NCI-H2196 treated with DMSO at 0.1 percent for 48 hours (cell line): ENCODE measurements around the gene CHD1L.
"Not testable (repeated sequence)": the region's sequence is repeated elsewhere in the genome, so short reads cannot be mapped to it uniquely, and the experiment has no call there.

ENCODE experiments used
- DNase-seq: peaks from one replicate; lab custom pipeline; 2025; ENCODE audit not compliant: unreplicated experiment; lab: John Stamatoyannopoulos, UW

CHD1L gene

DNA sequence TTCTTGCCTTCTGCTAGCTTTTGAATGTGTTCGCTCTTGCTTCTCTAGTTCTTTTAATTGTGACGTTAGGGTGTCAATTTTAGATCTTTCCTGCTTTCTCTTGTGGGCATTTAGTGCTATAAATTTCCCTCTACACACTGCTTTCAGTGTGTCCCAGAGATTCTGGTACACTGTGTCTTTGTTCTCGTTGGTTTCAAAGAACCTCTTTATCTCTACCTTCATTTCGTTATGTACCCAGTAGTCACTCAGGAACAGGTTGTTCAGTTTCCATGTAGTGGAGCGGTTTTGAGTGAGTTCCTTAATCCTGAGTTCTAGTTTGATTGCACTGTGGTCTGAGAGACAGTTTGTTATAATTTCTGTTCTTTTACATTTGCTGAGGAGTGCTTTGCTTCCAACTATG lies 11.5 kb upstream of the CHD1L start:
- DNase-seq = not testable (repeated sequence)

DNA sequence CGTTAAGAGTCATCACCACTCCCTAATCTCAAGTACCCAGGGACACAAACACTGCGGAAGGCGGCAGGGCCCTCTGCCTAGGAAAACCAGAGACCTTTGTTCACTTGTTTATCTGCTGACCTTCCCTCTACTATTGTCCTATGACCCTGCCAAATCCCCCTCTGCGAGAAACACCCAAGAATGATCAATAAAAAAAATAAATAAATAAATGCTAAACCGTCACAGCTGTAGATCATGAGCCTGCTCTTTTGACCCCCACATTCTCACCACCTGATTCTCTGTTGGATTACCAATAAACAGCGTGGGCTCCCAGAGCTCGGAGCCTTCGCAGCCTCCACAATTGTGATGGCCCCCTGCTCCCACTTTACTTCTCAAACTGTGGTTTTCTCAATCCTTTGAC lies 8.6 kb upstream of the CHD1L start:
- DNase-seq = not testable (repeated sequence)

GRCh38 chr1:147235822-147236221 lies 6.7 kb upstream of the CHD1L start:
- no peak for DNase-seq

DNA sequence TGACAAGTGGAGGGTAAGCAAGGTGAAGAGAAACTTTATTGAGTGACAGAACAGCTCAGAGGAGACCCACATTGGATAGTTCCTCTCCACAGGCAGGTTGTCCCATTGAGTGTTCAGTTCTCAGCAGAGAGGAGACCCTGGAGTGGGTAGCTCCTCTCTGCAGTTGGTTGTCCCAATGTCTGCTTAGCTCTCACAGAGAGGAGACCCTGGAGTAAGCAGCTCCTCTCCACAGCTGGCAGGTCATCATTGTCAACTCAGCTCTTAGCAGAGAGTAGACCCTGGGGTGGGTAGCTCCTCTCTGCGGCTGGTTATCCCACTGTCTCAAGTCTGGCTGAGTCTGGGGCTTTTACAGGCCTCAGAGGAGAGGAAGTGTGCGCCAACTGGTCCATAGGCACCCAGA lies 6.0 kb upstream of the CHD1L start:
- no peak for DNase-seq

DNA sequence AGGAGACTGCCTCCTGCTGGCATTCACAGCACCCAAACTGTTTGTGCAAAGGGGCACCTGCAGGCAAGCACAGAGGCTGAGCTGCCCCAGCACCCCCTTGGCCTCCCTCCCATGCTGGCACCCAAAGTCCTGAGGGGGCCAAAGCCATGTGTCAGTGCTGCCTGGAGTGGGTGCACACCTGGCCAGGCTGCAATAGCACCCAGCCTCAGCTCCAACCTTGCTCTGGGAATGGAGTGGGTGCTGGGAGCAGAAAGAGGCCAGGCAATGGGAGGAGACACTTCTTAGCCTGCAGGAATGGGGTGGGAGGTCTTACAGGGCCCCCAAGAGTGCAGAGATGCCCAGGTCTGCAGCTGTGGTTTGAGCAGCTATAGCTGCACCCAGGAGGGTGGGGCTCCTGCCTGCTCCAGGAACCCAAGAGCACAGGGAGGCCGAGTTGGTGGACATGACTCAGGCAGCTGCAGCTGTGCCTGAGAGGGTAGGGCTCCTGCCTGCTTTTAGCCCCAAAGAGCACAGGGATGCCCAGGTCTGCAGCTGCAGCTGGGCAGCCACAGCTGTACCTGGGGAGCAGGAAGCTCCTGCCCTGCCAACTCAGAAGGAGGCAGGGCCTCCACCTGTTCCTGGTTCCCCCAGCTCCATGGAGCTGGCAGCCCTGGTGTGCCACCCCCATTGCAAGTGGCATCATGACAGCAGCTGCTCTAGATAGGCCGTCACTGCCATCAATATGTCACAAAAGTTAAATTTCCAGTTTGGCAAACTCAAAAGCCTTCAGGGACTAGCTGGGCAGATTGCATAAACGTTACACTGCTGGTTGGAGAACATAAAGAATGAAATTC lies 5.3 kb upstream of the CHD1L start:
- DNase-seq = peak; percentile 33

- peak; percentile 13 for DNase-seq
Observed at GRCh38 chr1:147238053-147238902, 4.2 kb upstream of the CHD1L start.

GRCh38 chr1:147238925-147239820 lies 3.3 kb upstream of the CHD1L start:
- DNase-seq = no peak

GRCh38 chr1:147240131-147240721 lies 2.3 kb upstream of the CHD1L start:
- DNase-seq = not testable (repeated sequence)

DNA sequence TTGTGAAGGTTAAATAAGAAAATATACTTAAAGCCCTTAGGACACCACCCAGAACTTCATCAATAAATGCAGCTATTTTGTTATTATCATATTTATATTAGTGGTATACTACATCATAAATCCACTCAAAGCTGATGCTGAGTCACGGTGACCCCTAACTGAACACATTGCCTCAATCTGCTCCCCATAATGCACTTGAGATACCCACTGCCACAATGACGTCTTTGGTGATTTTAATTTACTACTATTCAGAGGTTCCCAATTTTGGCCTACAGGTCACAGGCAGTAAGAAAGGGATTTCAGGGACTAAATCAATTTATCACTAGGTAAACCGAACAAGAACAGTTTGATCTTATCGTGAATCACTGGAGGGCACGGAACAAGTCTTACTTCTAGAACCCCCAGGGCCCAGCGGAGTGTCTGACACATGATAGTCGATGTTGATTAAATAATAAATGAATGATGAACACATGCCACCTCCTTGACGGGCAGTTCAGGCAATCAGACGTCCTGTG lies 493 bp upstream of the CHD1L start:
- no peak for DNase-seq

GRCh38 chr1:147243228-147243685 lies 773 bp downstream of the CHD1L start:
- no peak for DNase-seq

- no peak for DNase-seq
Observed at GRCh38 chr1:147243841-147244240, 1.4 kb downstream of the CHD1L start.

GRCh38 chr1:147245129-147245528 lies 2.6 kb downstream of the CHD1L start:
- DNase-seq = no peak

GRCh38 chr1:147245586-147246021 lies 3.1 kb downstream of the CHD1L start:
- no peak for DNase-seq

DNA sequence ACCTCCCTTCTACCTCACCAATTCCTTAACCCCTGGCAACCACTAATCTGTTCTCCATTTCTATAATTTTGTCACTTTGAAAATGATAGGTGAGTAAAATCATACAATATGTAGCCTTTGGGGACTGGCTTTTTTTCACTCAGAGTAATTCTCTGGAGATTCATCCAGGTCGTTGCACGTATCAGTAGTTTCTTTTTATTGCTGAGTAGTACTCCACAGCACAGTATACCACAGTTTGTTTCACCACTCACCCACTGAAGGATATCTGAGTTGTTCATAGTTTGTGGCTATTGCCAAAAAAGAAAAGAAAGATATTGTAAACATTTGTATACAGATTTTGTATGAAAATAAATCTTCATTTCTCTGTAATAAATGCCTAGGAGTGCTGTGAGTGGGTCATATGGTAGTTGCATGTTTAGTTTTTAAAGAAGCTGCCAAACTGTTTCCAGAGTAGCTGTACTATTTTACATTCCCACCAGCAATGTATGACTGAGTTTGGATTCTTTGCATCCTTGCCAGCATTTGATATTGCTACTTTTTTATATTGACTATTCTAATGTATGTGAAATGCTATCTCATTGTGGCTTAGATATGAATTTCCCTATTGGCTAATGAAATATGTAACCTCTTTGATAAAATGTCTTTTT lies 3.7 kb downstream of the CHD1L start:
- DNase-seq = no peak

DNA sequence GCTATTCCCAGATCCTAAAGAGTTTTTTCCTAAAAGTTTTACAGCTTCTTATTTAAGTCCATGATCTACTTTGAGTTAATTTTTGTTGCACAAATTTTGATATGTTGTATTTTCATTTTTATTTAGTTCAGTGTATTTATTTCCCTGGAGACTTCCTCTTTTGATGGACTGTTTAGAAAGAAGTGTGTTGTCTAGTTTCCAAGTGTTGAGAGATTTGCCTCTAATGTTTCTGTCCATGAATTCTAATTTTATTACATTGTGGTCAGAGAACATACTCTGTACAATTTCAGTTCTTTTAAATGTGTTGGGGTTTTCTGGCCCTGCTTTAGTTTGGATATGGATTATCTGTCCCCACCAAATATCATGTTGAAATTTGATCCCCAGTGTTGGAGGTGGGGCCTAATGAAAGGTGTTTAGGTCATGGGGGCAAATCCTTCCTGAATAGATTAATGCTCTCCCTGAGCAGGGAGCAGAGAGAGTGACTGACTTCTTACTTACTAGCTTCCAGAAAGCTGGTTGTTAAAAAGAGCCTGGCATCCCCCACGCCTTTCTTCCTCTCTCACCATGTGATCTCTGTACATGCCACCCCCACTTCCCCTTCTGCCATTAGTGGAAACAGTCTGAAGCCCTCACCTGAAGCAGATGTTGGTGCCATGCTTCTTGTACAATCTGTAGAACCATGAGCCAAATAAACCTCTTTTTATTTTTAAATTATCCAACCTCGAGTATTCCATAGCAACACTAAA lies 4.6 kb downstream of the CHD1L start:
- no peak for DNase-seq

DNA sequence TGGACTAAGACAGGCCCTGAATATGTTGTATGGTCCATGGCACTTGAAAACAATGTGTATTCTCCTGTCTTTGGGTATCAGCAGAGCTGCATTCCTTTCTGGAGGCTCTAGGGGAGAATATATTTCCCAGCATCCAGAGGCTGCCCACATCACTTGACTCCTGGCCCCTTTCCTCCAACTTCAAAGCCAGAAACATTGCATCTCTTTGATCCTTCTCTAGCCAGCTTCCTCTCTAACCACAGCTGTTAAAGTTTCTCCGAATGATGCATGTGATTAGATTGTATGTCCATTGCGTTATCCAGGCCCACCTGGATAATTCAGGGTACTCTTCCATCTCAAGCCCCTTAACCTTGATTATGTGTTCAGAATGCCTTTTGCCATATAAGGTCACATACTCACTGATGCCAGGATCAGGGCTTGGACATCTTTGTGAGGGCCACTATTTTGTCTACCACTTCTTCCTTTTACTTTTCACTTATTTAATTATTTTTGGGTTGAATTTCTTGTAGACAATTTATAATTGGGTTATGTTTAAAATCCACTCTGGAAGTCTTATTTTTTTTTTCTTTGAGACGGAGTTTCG lies 5.3 kb downstream of the CHD1L start:
- no peak for DNase-seq

- DNase-seq = no peak
Observed at GRCh38 chr1:147252540-147252939, 10.1 kb downstream of the CHD1L start.

- DNase-seq = no peak
Observed at GRCh38 chr1:147260956-147261355, 18.5 kb downstream of the CHD1L start.
